ENCODE measurements around the gene TRIM33. TPM values are rescaled to one million over a fixed set of nuclear protein-coding genes. Genes with fewer than 3 reads are reported as not detected.
A peak's percentile ranks its signal among the peaks of the same experiment; 100 is the strongest.
"Not testable (repeated sequence)": the region's sequence is repeated elsewhere in the genome, so short reads cannot be mapped to it uniquely, and the experiment has no call there.

TRIM33 gene
- total and polyA plus RNA-seq, 2 of the 8 experiments (the other 6 are each of a cell fraction or from before 2014, with no cell fraction given): 17.1 to 52.3 TPM

DNA sequence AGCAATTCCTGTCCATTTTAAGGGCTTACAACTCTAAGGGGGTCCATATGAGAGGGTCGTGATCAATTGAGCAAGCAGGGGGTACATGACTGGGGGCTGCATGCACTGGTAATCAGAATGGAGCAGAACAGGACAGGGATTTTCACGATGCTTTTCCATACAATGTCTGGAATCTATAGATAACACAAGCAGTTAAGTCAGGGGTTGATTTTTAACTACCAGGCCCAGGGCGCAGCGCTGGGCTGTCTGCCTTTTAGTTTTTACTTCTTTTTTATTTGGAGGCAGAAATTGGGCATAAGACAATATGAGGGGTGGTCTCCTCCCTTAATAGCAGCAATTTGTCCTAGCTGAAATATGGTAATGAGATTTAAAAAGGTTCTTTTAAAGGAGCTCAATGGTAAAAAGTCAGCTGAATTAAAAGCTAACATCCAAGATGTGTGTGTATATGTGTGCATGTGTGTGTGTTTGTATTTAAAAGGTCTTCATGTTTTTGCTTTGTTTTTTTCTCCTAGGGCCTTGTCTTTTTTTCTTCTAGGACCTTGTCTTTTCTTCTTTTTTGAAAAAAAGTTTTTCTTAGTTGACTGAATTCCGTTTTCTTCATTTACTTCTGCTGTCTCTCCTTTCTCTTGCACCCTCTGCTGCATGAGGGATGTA lies 141.6 kb downstream of the TRIM33 start:
- FAIRE-seq; H3K4me2 ChIP-seq (ENCODE audit: insufficient read depth in 1 of 2, low read depth in 2 of 2, low read length in 2 of 2); H3K9ac ChIP-seq (replicated peaks in 1 of 4; ENCODE audit: extremely low read depth in 1 of 4, low read depth in 3 of 4, low read length in 3 of 4); H3K27me3 ChIP-seq (replicated peaks in 1 of 4; ENCODE audit: control insufficient read depth in 3 of 4, extremely low read depth in 1 of 4, insufficient read depth in 3 of 4, low read length in 3 of 4); H3K36me3 ChIP-seq (ENCODE audit: control insufficient read depth in 2 of 4, insufficient read depth in 4 of 4, low read length in 3 of 4); H4K20me1 ChIP-seq (replicated peaks in 1 of 2; ENCODE audit: control insufficient read depth in 1 of 2, insufficient read depth in 2 of 2, low read length in 2 of 2); H3K23me2 ChIP-seq (ENCODE audit: low read depth, low read length); H3K4ac ChIP-seq (replicated peaks; ENCODE audit: insufficient read length, low read depth, low read length); H3K27ac ChIP-seq (ENCODE audit: low read depth, low read length); H3K14ac ChIP-seq (ENCODE audit: insufficient read length); H3K56ac ChIP-seq (replicated peaks; ENCODE audit: insufficient read length, low read depth, low read length); H2BK12ac ChIP-seq (ENCODE audit: low read depth, low read length); H3K23ac ChIP-seq (ENCODE audit: insufficient read length); H4K5ac ChIP-seq (ENCODE audit: insufficient read length, low read depth, low read length); POLR2A ChIA-PET (ENCODE audit: partially characterized antibody); H3K79me2 ChIP-seq (ENCODE audit: control insufficient read depth in 1 of 2, insufficient read depth in 2 of 2, low read length in 2 of 2); H3K4me1 ChIP-seq (replicated peaks in 1 of 4; ENCODE audit: control insufficient read depth in 3 of 4, insufficient read depth in 4 of 4, low read length in 3 of 4); H3K18ac ChIP-seq (ENCODE audit: extremely low read depth, low read length); H2BK15ac ChIP-seq (ENCODE audit: low read length); H2BK120ac ChIP-seq (replicated peaks; ENCODE audit: low read depth, low read length); H4K91ac ChIP-seq (replicated peaks; ENCODE audit: insufficient read length, low read length); H2BK20ac ChIP-seq (ENCODE audit: low read length); H3K79me1 ChIP-seq (ENCODE audit: low read depth, low read length); H2BK5ac ChIP-seq (ENCODE audit: low read depth, low read length); H2AK5ac ChIP-seq (ENCODE audit: low read depth, low read length); H3K4me3 ChIP-seq (ENCODE audit: extremely low read depth in 1 of 4, insufficient read depth in 2 of 4, low read depth in 3 of 4, low read length in 4 of 4); H4K8ac ChIP-seq (ENCODE audit: extremely low read depth, insufficient read depth, low read length): not testable (repeated sequence)
- 83% methylated on average over 5 of the region's 5 CpGs; no CpG with 5 or more reads in 1 of the 2 experiments for WGBS, 2 experiments (ENCODE audit: extremely low coverage in 1 of 2, insufficient coverage in 1 of 2, insufficient read length in 1 of 2, insufficient replicate concordance in 2 of 2, low coverage in 1 of 2, low lambda C conversion rate in 2 of 2, missing lambda C conversion rate in 1 of 2)
- peak in 1 of 2 experiments; percentile 33 for DNase-seq (ENCODE audit: low read depth in 1 of 2, low spot score in 2 of 2)
- Histone ChIP-seq H3K9me3 (ENCODE audit: insufficient read depth in 2 of 2, low read depth in 1 of 2, low read length in 1 of 2) (peaks cover 11 to 13% of the 10 kb centered on the region in 2 experiments), H2AFZ (ENCODE audit: low read length) (peak overlapping the region; percentile 76)
- CTCF ChIA-PET (ENCODE audit: partially characterized antibody): interaction anchor here (0.6 to 1.4 kb wide), 5 partner anchors 23 to 392 kb away, joined by 3 to 8 read pairs (median 3); no protein-coding TSS in a partner anchor
